Activated CD8-positive, alpha-beta memory T cell treated with anti-CD3 and anti-CD28 coated beads, Interleukin-2, amount 50 U/mL, for 4 hours (primary cell): Measurements from ENCODE around the gene SLC9A3.
A peak's percentile ranks its signal among the peaks of the same experiment; 100 is the strongest.

Experiments used
- DNase-seq: peaks from one replicate; pipeline ENCODE4 v3.0.0-alpha.2; 2020

The SLC9A3 gene

GRCh38 chr5:474232-474839 is 49.9 kb downstream of the SLC9A3 start:
- DNase-seq, result peak; percentile 5

- DNase-seq, result peak; percentile 29
These were observed 50.6 kb downstream of the SLC9A3 start for GRCh38 chr5:473551-474192.

- DNase-seq, result peak; percentile 89
These were observed 51.3 kb downstream of the SLC9A3 start for GRCh38 chr5:472656-473550.

- no peak for DNase-seq
These were observed 52.1 kb downstream of the SLC9A3 start for GRCh38 chr5:472076-472655.

- DNase-seq, result peak; percentile 7
These were observed 52.5 kb downstream of the SLC9A3 start for GRCh38 chr5:471750-472058.

GRCh38 chr5:470961-471749 is 53.1 kb downstream of the SLC9A3 start:
- peak; percentile 14 for DNase-seq

- DNase-seq, result peak; percentile 13
These were observed 54.3 kb downstream of the SLC9A3 start for GRCh38 chr5:469752-470483.

GRCh38 chr5:468401-468800 is 55.8 kb downstream of the SLC9A3 start:
- DNase-seq, result peak; percentile 5

GRCh38 chr5:466661-467310 is 57.5 kb downstream of the SLC9A3 start:
- DNase-seq, result peak; percentile 12

- DNase-seq, result peak; percentile 13
These were observed 58.5 kb downstream of the SLC9A3 start for GRCh38 chr5:465591-466403.

GRCh38 chr5:464843-465590 is 59.2 kb downstream of the SLC9A3 start:
- peak; percentile 17 for DNase-seq

- peak; percentile 19 for DNase-seq
These were observed 59.8 kb downstream of the SLC9A3 start for GRCh38 chr5:464446-464842.

GRCh38 chr5:463952-464351 is 60.3 kb downstream of the SLC9A3 start:
- DNase-seq, result peak; percentile 87

GRCh38 chr5:463301-463700 is 60.9 kb downstream of the SLC9A3 start:
- no peak for DNase-seq

GRCh38 chr5:462051-462481 is 62.2 kb downstream of the SLC9A3 start:
- DNase-seq, result no peak

- DNase-seq, result no peak
These were observed 64.0 kb downstream of the SLC9A3 start for GRCh38 chr5:460273-460625.

GRCh38 chr5:459562-460272 is 64.5 kb downstream of the SLC9A3 start:
- DNase-seq, result no peak

- DNase-seq, result peak; percentile 44
These were observed 65.5 kb downstream of the SLC9A3 start for GRCh38 chr5:458547-459353.
